ENCODE results near the gene RNASE8.

The RNASE8 gene

DNA sequence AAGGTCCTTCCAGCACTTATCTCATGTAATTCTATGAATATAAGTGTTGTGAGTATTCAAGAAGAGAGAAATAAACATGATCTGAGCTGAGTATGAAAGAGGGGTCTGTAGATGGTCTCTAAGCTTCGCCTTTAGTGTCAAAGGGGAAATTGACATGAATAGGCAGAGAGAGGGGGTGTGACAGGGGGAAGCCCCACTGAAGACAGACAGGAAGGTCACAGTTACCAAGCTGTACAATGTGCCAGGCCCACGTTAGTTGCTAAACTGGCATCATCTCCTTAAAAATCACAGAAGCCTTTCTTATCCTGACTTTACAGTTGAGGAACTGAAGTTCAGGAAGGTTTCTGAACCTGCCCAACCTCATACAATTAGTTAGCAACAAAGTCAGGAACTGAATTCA, 20.1 kb downstream of the RNASE8 start:
- H3K27ac ChIP-seq: no peak overlapping the region
- TF ChIP-seq ZFX (IDR thresholded peaks at IDR 0.05; ENCODE audit: borderline replicate concordance) (no peak), CTCF (IDR thresholded peaks at IDR 0.05) (no peak)

DNA sequence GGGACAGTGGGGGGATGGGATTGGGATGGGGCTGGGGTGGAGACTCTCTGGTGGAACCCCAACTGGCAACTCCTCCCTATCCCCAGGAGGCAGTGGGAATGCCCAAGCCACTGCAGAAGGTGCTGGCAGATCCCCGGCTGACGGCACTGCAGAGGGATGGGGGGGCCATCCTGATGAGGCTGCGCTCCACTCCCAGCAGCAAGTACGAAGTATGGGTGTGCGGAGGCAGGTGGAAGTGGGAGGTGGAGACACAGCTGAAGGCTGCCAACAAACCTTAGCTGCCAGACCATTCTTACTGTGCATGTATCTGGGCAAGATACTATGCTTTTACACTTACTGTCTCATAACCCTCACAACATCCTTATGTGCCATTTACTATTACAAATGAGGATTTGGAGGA, 20.7 kb downstream of the RNASE8 start:
- TF ChIP-seq CTCF (IDR thresholded peaks at IDR 0.05) (no peak), ZFX (IDR thresholded peaks at IDR 0.05; ENCODE audit: borderline replicate concordance) (no peak)
- no peak overlapping the region for H3K27ac ChIP-seq

- H3K27ac ChIP-seq: no peak overlapping the region
- TF ChIP-seq CTCF (IDR thresholded peaks at IDR 0.05): no peak
- no peak for TF ChIP-seq ZFX (IDR thresholded peaks at IDR 0.05; ENCODE audit: borderline replicate concordance)
These were observed 21.1 kb downstream of the RNASE8 start for GRCh38 chr14:21078726-21079125.

DNA sequence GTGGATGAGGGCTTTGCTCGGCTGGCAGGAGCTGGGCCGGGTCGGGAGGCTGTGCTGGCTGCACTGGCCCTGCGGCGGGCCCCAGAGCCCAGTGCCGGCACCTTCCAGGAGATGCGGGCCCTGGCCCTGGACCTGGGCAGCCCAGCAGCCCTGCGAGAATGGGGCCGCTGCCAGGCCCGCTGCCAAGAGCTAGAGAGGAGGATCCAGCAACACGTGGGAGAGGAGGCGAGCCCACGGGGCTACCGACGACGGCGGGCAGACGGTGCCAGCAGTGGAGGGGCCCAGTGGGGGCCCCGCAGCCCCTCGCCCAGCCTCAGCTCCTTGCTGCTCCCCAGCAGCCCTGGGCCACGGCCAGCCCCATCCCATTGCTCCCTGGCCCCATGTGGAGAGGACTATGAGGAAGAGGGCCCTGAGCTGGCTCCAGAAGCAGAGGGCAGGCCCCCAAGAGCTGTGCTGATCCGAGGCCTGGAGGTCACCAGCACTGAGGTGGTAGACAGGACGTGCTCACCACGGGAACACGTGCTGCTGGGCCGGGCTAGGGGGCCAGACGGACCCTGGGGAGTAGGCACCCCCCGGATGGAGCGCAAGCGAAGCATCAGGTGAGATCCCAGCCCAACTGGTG, 24.0 kb downstream of the RNASE8 start:
- TF ChIP-seq CTCF (IDR thresholded peaks at IDR 0.05) (no peak), ZFX (IDR thresholded peaks at IDR 0.05; ENCODE audit: borderline replicate concordance) (no peak)
- H3K27ac ChIP-seq: no peak overlapping the region

GRCh38 chr14:21083565-21084325, 26.1 kb downstream of the RNASE8 start:
- H3K27ac ChIP-seq: no peak overlapping the region

DNA sequence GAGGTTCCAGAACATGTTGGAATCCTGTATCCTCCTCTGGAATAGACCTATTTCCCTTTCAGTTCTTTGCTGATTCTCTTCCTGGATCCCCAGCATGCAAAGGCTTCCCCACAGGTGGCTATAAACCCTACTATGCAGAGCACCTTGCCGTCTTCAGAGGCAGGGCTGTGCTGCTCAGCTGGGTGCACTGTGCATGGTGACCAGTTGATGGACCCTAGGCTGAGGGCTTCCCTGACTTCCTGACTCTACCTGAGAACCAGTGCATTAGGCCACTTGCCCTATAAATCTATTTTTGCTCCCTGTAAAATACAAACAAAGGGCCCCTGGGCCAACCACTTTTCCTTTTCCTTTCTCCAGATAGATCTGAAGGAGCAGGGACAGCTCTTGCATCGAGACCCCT, 26.8 kb downstream of the RNASE8 start:
- TF ChIP-seq CTCF (IDR thresholded peaks at IDR 0.05) (no peak), ZFX (IDR thresholded peaks at IDR 0.05; ENCODE audit: borderline replicate concordance) (no peak)
- no peak overlapping the region for H3K27ac ChIP-seq

More at GRCh38 chr14:21083565-21084325, 26.1 kb downstream of the RNASE8 start:
- TF ChIP-seq CTCF (IDR thresholded peaks at IDR 0.05): no peak
- no peak for TF ChIP-seq ZFX (IDR thresholded peaks at IDR 0.05; ENCODE audit: borderline replicate concordance)
